CD4-positive, alpha-beta T cell treated with Interleukin-17A for 1 hour (primary cell): ENCODE results near the gene SLC35E1.
"Not testable (repeated sequence)": the region's sequence is repeated elsewhere in the genome, so short reads cannot be mapped to it uniquely, and the experiment has no call there.

Experiments
- DNase-seq: peaks from one replicate; pipeline ENCODE4 v3.0.0-alpha.2; 2020

Gene SLC35E1

GRCh38 chr19:16520986-16521624 lies 51.1 kb downstream of the SLC35E1 start:
- DNase-seq, result no peak

GRCh38 chr19:16520074-16520973 lies 51.9 kb downstream of the SLC35E1 start:
- DNase-seq, result no peak

DNA sequence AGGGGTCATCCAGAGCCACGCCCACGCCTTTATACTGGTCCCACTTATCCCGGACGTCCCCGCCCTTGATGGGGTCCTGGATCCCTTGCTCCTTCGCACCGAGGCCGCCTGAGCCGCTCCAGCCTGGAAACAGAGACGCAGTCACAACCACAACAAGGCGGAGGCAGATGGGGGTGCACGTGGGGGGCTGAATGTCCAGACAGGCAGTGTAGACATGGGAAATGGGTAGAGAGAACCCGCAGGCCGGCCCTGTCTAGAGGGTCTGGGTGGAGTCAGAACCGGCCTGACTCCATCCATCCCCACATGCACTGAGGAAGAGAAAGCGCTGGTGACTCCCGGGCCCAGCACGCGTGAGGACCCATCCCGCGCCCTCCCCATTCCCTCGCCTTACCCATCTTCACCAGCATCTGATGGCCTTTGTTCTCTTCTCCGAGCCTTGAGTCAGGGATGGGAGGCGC lies 53.0 kb downstream of the SLC35E1 start:
- DNase-seq, result no peak

GRCh38 chr19:16518483-16519229 lies 53.6 kb downstream of the SLC35E1 start:
- DNase-seq, result no peak

GRCh38 chr19:16518061-16518460 lies 54.2 kb downstream of the SLC35E1 start:
- DNase-seq, result no peak

DNA sequence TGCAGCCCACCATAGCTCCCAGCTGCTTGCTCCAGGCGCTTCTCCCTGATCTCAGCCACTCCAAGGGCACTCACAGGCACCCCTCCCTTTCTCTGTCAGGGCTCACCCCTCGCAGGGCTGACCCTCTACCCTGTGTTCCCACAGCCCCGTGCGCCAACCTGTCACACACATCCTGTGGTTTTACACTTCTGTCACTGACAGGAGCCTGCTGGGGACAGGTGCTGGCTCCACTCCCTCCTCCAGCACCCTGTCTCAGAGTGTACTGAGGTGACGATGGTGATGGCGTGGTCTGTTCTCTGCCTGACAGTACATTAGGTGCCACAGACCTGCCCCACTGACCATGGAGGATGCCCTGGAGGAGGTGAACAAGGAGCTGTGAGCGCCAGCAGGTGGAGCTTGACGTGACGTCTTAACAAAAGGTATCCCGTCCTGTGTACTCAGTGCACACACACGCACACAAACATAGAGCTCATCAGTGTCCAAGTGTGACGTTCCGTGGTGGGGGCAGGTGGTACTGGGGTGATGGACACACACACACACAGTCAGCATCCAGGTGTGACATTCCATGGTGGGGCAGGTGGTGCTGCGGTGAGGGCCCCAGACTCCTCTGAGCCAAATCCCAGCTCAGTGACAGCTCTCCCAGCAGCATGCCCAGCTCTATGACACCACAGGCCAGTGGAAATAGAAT lies 55.1 kb downstream of the SLC35E1 start:
- no peak for DNase-seq

DNA sequence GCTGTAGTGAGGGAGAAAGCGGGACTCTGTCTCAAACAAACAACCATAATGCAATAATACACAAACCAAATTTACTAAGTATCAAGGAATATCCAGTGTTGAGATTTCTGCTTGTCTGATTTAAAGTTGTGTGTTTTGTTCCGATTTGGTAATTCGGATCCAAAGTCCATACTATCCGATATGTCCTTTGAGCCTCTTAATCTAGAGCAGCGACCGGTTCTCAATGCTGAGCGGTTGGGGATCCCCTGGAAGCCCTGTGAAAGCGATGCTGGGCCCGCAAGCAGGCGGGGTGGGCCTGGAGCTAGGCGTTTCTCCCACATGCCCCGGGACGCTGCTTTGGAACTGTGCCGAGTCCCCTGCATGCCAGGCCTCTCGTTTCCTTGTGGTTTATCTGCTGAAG lies 55.8 kb downstream of the SLC35E1 start:
- DNase-seq, result no peak

DNA sequence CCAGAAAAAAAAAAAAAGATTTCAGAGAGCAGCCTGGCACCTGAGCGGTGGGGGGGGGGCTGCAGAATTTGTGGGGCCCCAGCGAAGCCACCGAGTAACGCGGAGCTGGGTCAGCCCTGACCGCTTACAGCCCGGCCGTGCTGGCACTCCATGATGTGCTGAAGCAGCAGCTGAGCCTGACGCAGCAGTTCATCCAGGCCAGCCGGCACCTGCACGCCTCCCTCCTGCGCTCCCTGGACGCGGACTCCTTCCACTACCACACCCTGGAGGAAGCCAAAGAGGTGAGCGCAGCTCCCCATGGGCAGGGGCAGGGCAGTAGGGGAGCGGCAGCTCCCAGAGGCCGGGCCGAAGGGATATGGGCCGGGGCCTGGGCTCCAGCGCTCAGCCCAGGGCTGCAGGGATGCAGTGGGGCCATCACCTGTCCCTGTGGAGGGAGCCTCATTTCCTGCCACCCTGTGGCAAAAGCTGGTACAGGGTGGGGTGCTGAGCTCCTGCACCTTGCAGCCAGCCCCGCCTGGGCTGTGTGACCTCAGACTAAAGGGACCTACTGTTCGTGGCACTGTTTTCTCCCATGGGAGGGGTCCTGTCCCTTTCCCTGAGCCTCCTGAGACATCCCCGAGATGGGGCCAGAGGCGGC lies 57.7 kb downstream of the SLC35E1 start:
- DNase-seq, result no peak

GRCh38 chr19:16512611-16513010 lies 59.6 kb downstream of the SLC35E1 start:
- DNase-seq, result not testable (repeated sequence)

DNA sequence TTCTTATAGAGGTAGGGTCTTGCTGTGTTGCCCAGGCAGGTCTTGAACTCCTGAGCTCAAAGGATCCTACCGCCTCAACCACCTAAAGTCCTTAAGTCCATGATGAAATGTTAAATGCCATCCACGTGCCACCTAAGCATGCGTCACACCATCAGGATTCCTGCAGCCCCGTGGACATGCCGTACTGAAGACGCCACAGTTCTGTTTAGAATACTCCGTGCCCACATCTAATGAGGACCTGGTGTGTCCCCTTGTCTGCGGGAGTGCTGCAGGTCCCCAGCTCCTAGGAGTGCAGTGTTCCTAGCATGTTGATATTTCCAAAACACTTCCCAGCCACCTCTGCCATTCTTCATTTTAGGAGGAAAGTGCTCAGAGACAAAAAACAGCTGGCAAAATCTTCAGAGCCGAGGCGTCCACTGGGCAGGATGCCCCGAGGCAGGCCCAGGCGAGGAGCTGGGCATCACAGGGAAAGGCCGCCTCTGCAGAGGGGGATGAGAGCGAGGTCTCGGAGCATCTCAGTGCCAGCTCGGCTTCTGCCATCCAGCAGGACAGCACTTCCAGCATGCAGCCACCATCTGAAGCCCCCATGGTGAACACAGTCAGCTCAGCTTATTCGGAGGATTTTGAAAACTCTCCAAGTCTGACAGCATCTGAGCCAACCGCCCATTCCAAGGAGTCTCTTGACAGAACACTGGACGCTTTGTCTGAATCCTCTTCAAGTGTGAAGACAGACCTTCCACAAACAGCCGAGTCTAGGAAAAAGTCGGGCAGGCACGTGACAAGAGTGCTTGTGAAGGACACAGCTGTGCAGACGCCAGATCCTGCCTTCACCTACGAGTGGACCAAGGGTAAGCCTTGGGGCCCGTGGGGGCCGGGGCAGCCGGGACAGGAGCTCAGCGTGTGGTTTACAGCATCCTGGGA lies 62.8 kb downstream of the SLC35E1 start:
- no peak for DNase-seq

- DNase-seq, result no peak
Measured at GRCh38 chr19:16508546-16508945, 63.7 kb downstream of the SLC35E1 start.

GRCh38 chr19:16506961-16507360 lies 65.3 kb downstream of the SLC35E1 start:
- no peak for DNase-seq

DNA sequence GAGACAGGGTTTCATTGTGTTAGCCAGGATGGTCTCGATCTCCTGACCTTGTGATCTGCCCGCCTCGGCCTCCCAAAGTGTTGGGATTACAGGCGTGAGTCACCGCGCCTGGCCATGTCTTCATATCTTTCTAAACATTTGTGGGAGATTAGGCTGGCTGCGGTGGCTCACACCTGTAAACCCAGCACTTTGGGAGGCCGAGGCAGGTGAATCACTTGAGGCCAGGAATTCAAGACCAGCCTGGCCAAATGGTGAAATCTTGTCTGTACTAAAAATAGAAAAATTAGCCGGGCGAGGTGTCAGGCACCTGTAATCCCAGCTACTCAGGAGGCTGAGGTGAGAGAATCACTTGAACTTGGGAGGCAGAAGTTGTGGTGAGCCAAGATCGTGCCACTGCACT lies 66.1 kb downstream of the SLC35E1 start:
- not testable (repeated sequence) for DNase-seq

- DNase-seq, result no peak
Measured at GRCh38 chr19:16504271-16504670, 67.9 kb downstream of the SLC35E1 start.
